Measurements from ENCODE around the gene SERPINB10.
A peak's percentile ranks its signal among the peaks of the same experiment; 100 is the strongest.

Gene SERPINB10

GRCh38 chr18:63947051-63947790 lies 39.5 kb downstream of the SERPINB10 start:
- DNase-seq (ENCODE audit: low read depth in 2 of 2), result no peak

GRCh38 chr18:63949068-63949737 lies 41.4 kb downstream of the SERPINB10 start, which contains the start of gene HMSD:
TSS of gene HMSD (plus strand) at chr18:63949301. CDS start at chr18:63953456, 4,155 bp downstream.
- no peak for DNase-seq (ENCODE audit: low read depth in 2 of 2)

GRCh38 chr18:63951302-63951705 lies 43.5 kb downstream of the SERPINB10 start:
- DNase-seq (ENCODE audit: low read depth in 2 of 2), result no peak

- no peak for DNase-seq (ENCODE audit: low read depth in 2 of 2)
Observed at GRCh38 chr18:63953811-63954210, 46.1 kb downstream of the SERPINB10 start.

GRCh38 chr18:63956755-63957154 lies 49.0 kb downstream of the SERPINB10 start:
- DNase-seq (ENCODE audit: low read depth in 2 of 2), result no peak

- no peak for DNase-seq (ENCODE audit: low read depth in 2 of 2)
Observed at GRCh38 chr18:63960891-63961290, 53.1 kb downstream of the SERPINB10 start.

- DNase-seq (ENCODE audit: low read depth in 2 of 2), result no peak
Observed at GRCh38 chr18:63961435-63961980, 53.8 kb downstream of the SERPINB10 start.

- DNase-seq (ENCODE audit: low read depth in 2 of 2), result no peak
Observed at GRCh38 chr18:63962137-63962536, 54.4 kb downstream of the SERPINB10 start.

- DNase-seq (ENCODE audit: low read depth in 2 of 2), result no peak
Observed at GRCh38 chr18:63963615-63964256, 56.0 kb downstream of the SERPINB10 start.

GRCh38 chr18:63964908-63965307 lies 57.1 kb downstream of the SERPINB10 start:
- DNase-seq (ENCODE audit: low read depth in 2 of 2), result no peak

- DNase-seq (ENCODE audit: low read depth in 2 of 2), result no peak
Observed at GRCh38 chr18:63965716-63966330, 58.1 kb downstream of the SERPINB10 start.

GRCh38 chr18:63969942-63970808 lies 62.4 kb downstream of the SERPINB10 start, which contains the start of gene SERPINB8:
TSS of gene SERPINB8 (plus strand) at chr18:63970081. CDS start at chr18:63978309, 8,228 bp downstream.
- DNase-seq (ENCODE audit: low read depth in 2 of 2), result peak; percentile 54 to 64

GRCh38 chr18:63970809-63971205 lies 63.0 kb downstream of the SERPINB10 start:
- no peak for DNase-seq (ENCODE audit: low read depth in 2 of 2)

- DNase-seq (ENCODE audit: low read depth in 2 of 2), result no peak
Observed at GRCh38 chr18:63971320-63972001, 63.7 kb downstream of the SERPINB10 start.

GRCh38 chr18:63972002-63972376 lies 64.2 kb downstream of the SERPINB10 start:
- DNase-seq (ENCODE audit: low read depth in 2 of 2), result no peak

GRCh38 chr18:63974991-63975390 lies 67.2 kb downstream of the SERPINB10 start:
- DNase-seq (ENCODE audit: low read depth in 2 of 2), result no peak

- DNase-seq (ENCODE audit: low read depth in 2 of 2), result no peak
Observed at GRCh38 chr18:63975628-63976027, 67.9 kb downstream of the SERPINB10 start.

GRCh38 chr18:63977040-63977439 lies 69.3 kb downstream of the SERPINB10 start:
- DNase-seq (ENCODE audit: low read depth in 2 of 2), result no peak

- DNase-seq (ENCODE audit: low read depth in 2 of 2), result no peak
Observed at GRCh38 chr18:63979409-63979920, 71.7 kb downstream of the SERPINB10 start.

- DNase-seq (ENCODE audit: low read depth in 2 of 2), result no peak
Observed at GRCh38 chr18:63980027-63980426, 72.3 kb downstream of the SERPINB10 start.

Data from activated CD8-positive, alpha-beta memory T cell treated with anti-CD3 and anti-CD28 coated beads for 4 hours (primary cell).